HFFc6 (cell line): Measurements from ENCODE around the gene GPR162. TPM values are rescaled to one million over a fixed set of nuclear protein-coding genes. Genes with fewer than 3 reads are reported as not detected.

Source experiments
- DNase-seq: peaks from one replicate; pipeline ENCODE4 v3.0.0-alpha.2; 2018
- H3K27ac Mint-ChIP-seq: 2 replicates; pipeline ENCODE4 v1.8.0; 2020; ENCODE audit warnings: mild to moderate bottlenecking, mixed read lengths
- H3K27me3 Mint-ChIP-seq: 2 replicates; pipeline ENCODE4 v1.8.0; 2021; ENCODE audit warnings: mild to moderate bottlenecking, moderate library complexity, mixed read lengths; ENCODE audit not compliant: insufficient read depth
- H3K36me3 Mint-ChIP-seq: 2 replicates; pipeline ENCODE4 v1.8.0; 2021; ENCODE audit warnings: low read depth, mixed read lengths
- H3K4me1 Mint-ChIP-seq: 2 replicates; pipeline ENCODE4 v1.8.0; 2020; ENCODE audit warnings: low read depth, mixed read lengths
- H3K4me3 Mint-ChIP-seq: 2 replicates; pipeline ENCODE4 v1.8.0; 2020; ENCODE audit warnings: mild to moderate bottlenecking, moderate library complexity, mixed read lengths
- H3K9me3 Mint-ChIP-seq: 2 replicates; pipeline ENCODE4 v1.8.0; 2020; ENCODE audit warnings: mild to moderate bottlenecking, mixed read lengths
- CTCF ChIP-seq: fragments of 200-600 bp; sonication (generic); IDR thresholded peaks from 2 replicates; pipeline ENCODE4 v1.5.0; 2021; ENCODE audit warnings: antibody characterized with exemption, mild to moderate bottlenecking
- total RNA-seq, 6 experiments: library from RNA; stranded (reverse); fragmentation: NEBNext Ultra II Directional; extraction: Animal tissue kit (Norgen Biotek cat#: 25700); gene quantifications; 2 replicates in 1 of 6; 3 replicates in 5 of 6; pipeline ENCODE4 v1.2.3, GENCODE V29; 2021

GPR162 gene
- total RNA-seq, 6 experiments from 2014 or later, result 0.78 to 3.1 (median 2.6) TPM

GRCh38 chr12:6840330-6840729 lies 18.7 kb downstream of the GPR162 start:
- Mint-ChIP-seq H3K4me3 (no peak overlapping the region), H3K27me3 (peaks cover 3% of the 10 kb centered on the region; the same call in 1 of the 2 replicates), H3K27ac (no peak overlapping the region), H3K4me1 (no peaks in the 10 kb centered on the region), H3K9me3 (no peaks in the 10 kb centered on the region), H3K36me3 (peaks cover 17% of the 10 kb centered on the region)
- TF ChIP-seq CTCF, result no peak
- DNase-seq, result no peak

GRCh38 chr12:6840761-6841515 lies 19.3 kb downstream of the GPR162 start, which contains the start of gene GNB3:
Gene GNB3, plus strand, starts transcription at chr12:6840925. Its CDS starts 363 bp downstream, at chr12:6841288.
- Mint-ChIP-seq H3K4me1 (no peaks in the 10 kb centered on the region), H3K4me3 (no peak within 1 kb of the TSS), H3K27me3 (peaks cover 3% of the 10 kb centered on the region; the same call in 1 of the 2 replicates), H3K27ac (no peak within 1 kb of the TSS), H3K9me3 (no peaks in the 10 kb centered on the region), H3K36me3 (peaks cover 17% of the 10 kb centered on the region)
- no peak for TF ChIP-seq CTCF
- DNase-seq, result no peak

- no peak for DNase-seq
- peaks cover 4% of the 10 kb centered on the region; the same call in 1 of the 2 replicates for H3K27me3 Mint-ChIP-seq
- H3K36me3 Mint-ChIP-seq, result peaks cover 17% of the 10 kb centered on the region
- TF ChIP-seq CTCF, result no peak
- H3K4me3 Mint-ChIP-seq, result no peak overlapping the region
- no peaks in the 10 kb centered on the region for H3K4me1 Mint-ChIP-seq
- H3K9me3 Mint-ChIP-seq, result no peaks in the 10 kb centered on the region
- no peak overlapping the region for H3K27ac Mint-ChIP-seq
Observed at GRCh38 chr12:6842075-6842474, 20.5 kb downstream of the GPR162 start.

DNA sequence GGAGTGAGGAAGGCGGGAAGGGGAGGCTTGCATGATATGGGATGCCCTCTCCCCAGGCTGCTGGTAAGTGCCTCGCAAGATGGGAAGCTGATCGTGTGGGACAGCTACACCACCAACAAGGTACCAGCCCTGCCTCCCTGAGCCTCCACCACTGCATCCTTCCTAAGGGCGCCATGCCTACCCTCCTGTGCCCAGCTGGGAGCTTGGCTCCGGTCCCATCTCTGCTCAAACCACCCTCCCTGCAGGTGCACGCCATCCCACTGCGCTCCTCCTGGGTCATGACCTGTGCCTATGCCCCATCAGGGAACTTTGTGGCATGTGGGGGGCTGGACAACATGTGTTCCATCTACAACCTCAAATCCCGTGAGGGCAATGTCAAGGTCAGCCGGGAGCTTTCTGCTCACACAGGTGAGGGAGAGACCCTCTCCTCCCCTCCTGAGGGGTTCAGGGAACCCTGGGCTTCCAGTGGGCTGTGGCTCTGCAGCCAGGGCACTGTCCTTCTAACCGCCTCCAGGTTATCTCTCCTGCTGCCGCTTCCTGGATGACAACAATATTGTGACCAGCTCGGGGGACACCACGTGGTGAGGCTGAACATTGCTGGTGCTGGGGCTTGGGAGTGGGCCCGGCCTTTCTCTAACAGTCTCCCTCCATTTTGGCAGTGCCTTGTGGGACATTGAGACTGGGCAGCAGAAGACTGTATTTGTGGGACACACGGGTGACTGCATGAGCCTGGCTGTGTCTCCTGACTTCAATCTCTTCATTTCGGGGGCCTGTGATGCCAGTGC lies 21.7 kb downstream of the GPR162 start:
- no peaks in the 10 kb centered on the region; the same call in 1 of the 2 replicates for H3K4me1 Mint-ChIP-seq
- TF ChIP-seq CTCF, result no peak; the same call in 1 of the 2 replicates
- H3K4me3 Mint-ChIP-seq, result no peak overlapping the region
- no peak for DNase-seq
- peaks cover 4% of the 10 kb centered on the region; the same call in 1 of the 2 replicates for H3K27me3 Mint-ChIP-seq
- H3K9me3 Mint-ChIP-seq, result no peaks in the 10 kb centered on the region
- H3K27ac Mint-ChIP-seq, result no peak overlapping the region
- H3K36me3 Mint-ChIP-seq, result peaks cover 17% of the 10 kb centered on the region

DNA sequence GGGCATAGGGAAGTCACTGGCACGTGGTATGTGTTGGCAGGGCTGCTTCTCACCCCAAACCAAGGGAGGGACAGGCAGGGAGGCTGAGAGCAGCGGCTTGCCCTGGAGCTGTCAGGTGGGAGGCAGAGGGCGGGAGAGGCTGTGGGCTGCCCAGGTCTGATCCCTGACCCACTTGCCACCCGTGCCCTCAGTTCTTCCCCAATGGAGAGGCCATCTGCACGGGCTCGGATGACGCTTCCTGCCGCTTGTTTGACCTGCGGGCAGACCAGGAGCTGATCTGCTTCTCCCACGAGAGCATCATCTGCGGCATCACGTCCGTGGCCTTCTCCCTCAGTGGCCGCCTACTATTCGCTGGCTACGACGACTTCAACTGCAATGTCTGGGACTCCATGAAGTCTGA lies 23.8 kb downstream of the GPR162 start:
- peaks cover 2% of the 10 kb centered on the region; the same call in 1 of the 2 replicates for H3K27me3 Mint-ChIP-seq
- H3K36me3 Mint-ChIP-seq, result peaks cover 30% of the 10 kb centered on the region
- H3K4me1 Mint-ChIP-seq, result peaks cover 15% of the 10 kb centered on the region
- TF ChIP-seq CTCF, result no peak
- no peak for DNase-seq
- no peak overlapping the region for H3K27ac Mint-ChIP-seq
- no peak overlapping the region for H3K4me3 Mint-ChIP-seq
- no peaks in the 10 kb centered on the region for H3K9me3 Mint-ChIP-seq
